Tibial nerve (tissue), 4 donors: ENCODE results near the gene C5orf63. TPM values are rescaled to one million over a fixed set of nuclear protein-coding genes. Genes with fewer than 3 reads are reported as not detected.

Experiments used
- DNase-seq, 2 donors: peaks; one replicate each; pipeline ENCODE4 v3.0.0-alpha.2; 2019; ENCODE audit warnings: low spot score in 2 of 2
- H3K27ac ChIP-seq, 4 donors: fragments of 200-600 bp; sonication (generic) in 3 of 4; one replicate each; pipeline ENCODE4 v1.5.1; 2017 to 2019; ENCODE audit warnings: mild to moderate bottlenecking in 1 of 4
- H3K27me3 ChIP-seq, 2 donors: fragments of 200-600 bp; sonication (generic) in 1 of 2; one replicate each; pipeline versions ENCODE4 v1.5.1 to v1.6.0; 2017 to 2019
- H3K36me3 ChIP-seq, 3 donors: fragments of 200-600 bp; sonication (generic); one replicate each; pipeline ENCODE4 v1.5.1; 2018 to 2019
- H3K4me1 ChIP-seq, 4 donors: fragments of 200-600 bp; sonication (generic) in 3 of 4; one replicate each; pipeline ENCODE4 v1.5.1; 2017 to 2019
- H3K4me3 ChIP-seq, 4 donors: fragments of 200-600 bp; sonication (generic) in 3 of 4; one replicate each; pipeline ENCODE4 v1.5.1; 2017 to 2019; ENCODE audit warnings: mild to moderate bottlenecking in 1 of 4, moderate library complexity in 1 of 4
- H3K9me3 ChIP-seq, 4 donors: fragments of 200-600 bp; sonication (generic) in 3 of 4; one replicate each; pipeline ENCODE4 v1.5.1; 2017 to 2019
- CTCF ChIP-seq, 5 experiments: fragments of 200-600 bp in 3 of 5; fragments of 450-650 bp in 2 of 5; sonication (generic) in 3 of 5; IDR thresholded peaks; one replicate each; pipeline ENCODE4 v1.5.1; 2016 to 2019; ENCODE audit warnings: antibody characterized with exemption in 5 of 5, mild to moderate bottlenecking in 3 of 5, moderate library complexity in 2 of 5
- EP300 ChIP-seq, 2 donors: sonication (generic); formaldehyde crosslinking; IDR thresholded peaks; one replicate each; pipeline ENCODE4 v1.6.1; 2017; ENCODE audit warnings: antibody characterized with exemption in 2 of 2, mild to moderate bottlenecking in 1 of 2
- POLR2A ChIP-seq, 2 donors: fragments of 450-650 bp; IDR thresholded peaks; one replicate each; pipeline ENCODE4 v1.6.1; 2017; ENCODE audit warnings: antibody characterized with exemption in 2 of 2, mild to moderate bottlenecking in 2 of 2, moderate library complexity in 2 of 2
- WGBS, 2 donors: methylation state at CpG; one replicate each; pipeline ENCODE4 v1.1.5; 2018; 5-methylcytosine and 5-hydroxymethylcytosine counted together
- total RNA-seq, 4 donors: library from RNA; depleted of rRNA; stranded (reverse); fragments of >200 nt; gene quantifications; one replicate each; pipeline ENCODE4 v1.1.0, GENCODE V29; 2016

Gene C5orf63
- total RNA-seq, 4 donors from 2014 or later = 1.0 to 7.2 (median 2.0) TPM

- Histone ChIP-seq H3K27me3 (no peaks in the 10 kb centered on the region), H3K9me3 (no peaks in the 10 kb centered on the region), H3K4me1 (peaks cover 0 to 8% (median 0%) of the 10 kb centered on the region in 4 donors), H3K36me3 (no peaks in the 10 kb centered on the region), H3K27ac (no peak overlapping the region), H3K4me3 (no peak overlapping the region)
- 79 to 86% methylated on average over 2 of the region's 2 CpGs for WGBS, 2 donors
- no peak for TF ChIP-seq POLR2A (IDR thresholded peaks at IDR 0.05)
- TF ChIP-seq CTCF (IDR thresholded peaks at IDR 0.05) = no peak
- no peak for TF ChIP-seq EP300 (IDR thresholded peaks at IDR 0.05)
- DNase-seq = no peak
Observed at GRCh38 chr5:127011961-127012644, 61.2 kb downstream of the C5orf63 start.

DNA sequence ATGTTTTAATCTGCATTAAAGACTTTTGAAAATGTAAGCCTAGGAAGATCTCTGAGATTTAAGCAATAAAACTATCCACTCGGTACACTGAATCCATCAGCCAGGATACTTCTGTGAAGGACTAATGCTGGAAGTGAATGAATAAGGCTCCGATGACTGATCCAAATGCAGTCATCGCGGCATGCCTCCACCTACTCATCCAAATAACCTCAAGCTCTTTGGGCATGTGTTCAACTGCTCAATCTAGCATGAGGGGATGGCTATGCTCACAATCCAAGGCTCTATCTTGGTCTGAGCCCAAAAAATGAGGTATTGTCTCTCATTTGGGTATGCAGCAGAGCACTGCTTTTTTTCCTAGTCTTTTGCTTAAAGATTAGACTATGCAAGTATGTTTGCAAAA is 62.1 kb downstream of the C5orf63 start:
- no peak overlapping the region for H3K27ac ChIP-seq
- TF ChIP-seq POLR2A (IDR thresholded peaks at IDR 0.05) (no peak), EP300 (IDR thresholded peaks at IDR 0.05) (no peak), CTCF (IDR thresholded peaks at IDR 0.05) (no peak)
- H3K36me3 ChIP-seq = no peaks in the 10 kb centered on the region
- H3K27me3 ChIP-seq = no peaks in the 10 kb centered on the region
- no peaks in the 10 kb centered on the region for H3K9me3 ChIP-seq
- no peak for DNase-seq
- H3K4me1 ChIP-seq = peaks cover 0 to 17% (median 0%) of the 10 kb centered on the region in 4 donors
- no peak overlapping the region for H3K4me3 ChIP-seq
- 48 to 64% methylated on average over 4 of the region's 4 CpGs for WGBS, 2 donors

DNA sequence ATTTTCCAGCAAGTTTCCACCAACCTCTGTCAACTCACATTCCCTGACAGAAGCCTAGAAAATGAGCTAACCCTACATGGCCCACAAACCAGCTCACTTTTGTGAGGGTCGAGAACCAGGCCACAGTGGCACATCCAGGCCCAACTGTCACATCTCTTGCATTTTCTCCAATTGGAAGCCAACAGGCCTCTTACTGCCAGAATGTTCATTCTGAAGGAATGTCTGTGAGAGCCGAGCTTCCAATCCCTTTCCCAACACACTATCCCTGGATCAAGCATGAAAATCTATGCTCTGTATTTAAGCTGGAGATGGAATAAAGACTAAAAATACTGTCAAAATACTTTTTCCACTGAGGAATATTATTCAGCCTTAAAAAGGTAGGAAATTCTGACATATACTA is 62.9 kb downstream of the C5orf63 start:
- WGBS, 2 donors = 84 to 90% methylated on average over 2 of the region's 2 CpGs
- H3K27me3 ChIP-seq = no peaks in the 10 kb centered on the region
- no peak overlapping the region for H3K27ac ChIP-seq
- H3K9me3 ChIP-seq = no peaks in the 10 kb centered on the region
- no peak for DNase-seq
- H3K4me3 ChIP-seq = no peak overlapping the region
- no peak for TF ChIP-seq EP300 (IDR thresholded peaks at IDR 0.05)
- peaks cover 0 to 18% (median 0%) of the 10 kb centered on the region in 4 donors for H3K4me1 ChIP-seq
- no peaks in the 10 kb centered on the region for H3K36me3 ChIP-seq

DNA sequence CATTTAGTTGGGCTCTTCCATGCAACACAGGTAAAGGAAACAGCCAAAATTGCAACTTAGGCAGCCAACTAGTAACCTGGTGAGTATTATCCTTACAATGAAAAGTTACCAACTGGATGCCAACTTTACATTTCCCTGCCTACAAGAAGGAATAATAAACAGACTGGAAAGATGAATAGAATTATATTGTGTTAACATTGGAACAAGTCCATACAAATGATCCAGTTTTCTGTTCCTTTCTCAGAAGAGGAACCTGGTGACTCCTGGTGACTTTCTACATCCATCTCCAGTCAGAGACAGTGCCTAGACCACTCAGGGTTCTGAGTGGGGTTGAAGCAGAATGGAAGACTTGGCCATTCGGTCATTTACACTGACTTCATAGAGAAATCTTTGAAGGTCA is 63.5 kb downstream of the C5orf63 start:
- DNase-seq = no peak
- H3K27ac ChIP-seq = no peak overlapping the region
- no peaks in the 10 kb centered on the region for H3K36me3 ChIP-seq
- no peak for TF ChIP-seq CTCF (IDR thresholded peaks at IDR 0.05)
- no peak for TF ChIP-seq EP300 (IDR thresholded peaks at IDR 0.05)
- TF ChIP-seq POLR2A (IDR thresholded peaks at IDR 0.05) = no peak
- 88 to 93% methylated on average over 1 of the region's 1 CpG for WGBS, 2 donors
- H3K9me3 ChIP-seq = no peaks in the 10 kb centered on the region
- H3K4me1 ChIP-seq = peaks cover 0 to 18% (median 0%) of the 10 kb centered on the region in 4 donors
- H3K4me3 ChIP-seq = no peak overlapping the region
- H3K27me3 ChIP-seq = no peaks in the 10 kb centered on the region

GRCh38 chr5:127008300-127008975 is 64.9 kb downstream of the C5orf63 start:
- H3K4me1 ChIP-seq = peaks cover 0 to 18% (median 0%) of the 10 kb centered on the region in 4 donors
- no peaks in the 10 kb centered on the region for H3K9me3 ChIP-seq
- no peaks in the 10 kb centered on the region for H3K36me3 ChIP-seq
- no peaks in the 10 kb centered on the region for H3K27me3 ChIP-seq
- no peak overlapping the region for H3K27ac ChIP-seq
- H3K4me3 ChIP-seq = no peak overlapping the region
- 59% methylated on average over 6 of the region's 6 CpGs for WGBS, 2 donors
- DNase-seq = no peak
- TF ChIP-seq EP300 (IDR thresholded peaks at IDR 0.05) = no peak
- TF ChIP-seq POLR2A (IDR thresholded peaks at IDR 0.05) = no peak
- TF ChIP-seq CTCF (IDR thresholded peaks at IDR 0.05) = no peak
